Keratinocyte (primary cell): ENCODE results near the gene ATP9B. TPM values are rescaled to one million over a fixed set of nuclear protein-coding genes. Genes with fewer than 3 reads are reported as not detected.

ENCODE experiments used
- DNase-seq: peaks from one replicate; pipeline ENCODE4 v3.0.0-alpha.2; 2011; ENCODE audit warnings: low read depth, missing footprints, low spot score
- FAIRE-seq: peaks from 2 replicates; lab custom pipeline; 2011; peaks lifted over from hg19 to GRCh38; lab: Jason Lieb, UNC
- H2AFZ ChIP-seq: 2 replicates; pipeline ENCODE4 v1.6.0; 2012; ENCODE audit warnings: low read length, control low read depth, inconsistent platforms; ENCODE audit not compliant: control insufficient read depth
- H3K27ac ChIP-seq: 2 replicates; pipeline ENCODE4 v1.5.1; 2011; ENCODE audit warnings: low read length; ENCODE audit not compliant: control insufficient read depth, insufficient read depth
- H3K27me3 ChIP-seq: 3 replicates; pipeline ENCODE4 v1.6.0; 2011; ENCODE audit warnings: low read length; ENCODE audit not compliant: control insufficient read depth, insufficient read depth; ENCODE audit errors: extremely low read depth
- H3K36me3 ChIP-seq, 2 experiments: 2 replicates in 1 of 2; 3 replicates in 1 of 2; pipeline ENCODE4 v1.5.1; 2011; ENCODE audit warnings: low read length in 2 of 2, mild to moderate bottlenecking in 1 of 2; ENCODE audit not compliant: control insufficient read depth in 2 of 2, insufficient read depth in 2 of 2; ENCODE audit errors: extremely low read depth in 1 of 2
- H3K4me1 ChIP-seq: 3 replicates; pipeline ENCODE4 v1.5.1; 2011; ENCODE audit warnings: low read length; ENCODE audit not compliant: control insufficient read depth, insufficient read depth; ENCODE audit errors: extremely low read depth
- H3K4me2 ChIP-seq: 3 replicates; pipeline ENCODE4 v1.6.0; 2011; ENCODE audit warnings: low read depth, low read length; ENCODE audit not compliant: control insufficient read depth, insufficient read depth; ENCODE audit errors: extremely low read depth
- H3K4me3 ChIP-seq, 3 experiments: fragments of 200-600 bp in 1 of 3; sonication (generic) in 1 of 3; 2 replicates in 2 of 3; 3 replicates in 1 of 3; pipeline ENCODE4 v1.5.1; 2011 to 2016; ENCODE audit warnings: low read length in 3 of 3, mild to moderate bottlenecking in 3 of 3, control low read depth in 2 of 3, inconsistent platforms in 1 of 3, low read depth in 1 of 3, mixed read lengths in 1 of 3, mixed run types in 1 of 3, moderate library complexity in 1 of 3; ENCODE audit not compliant: control insufficient read depth in 2 of 3, insufficient read depth in 2 of 3; ENCODE audit errors: extremely low read depth in 1 of 3
- H3K79me2 ChIP-seq: 2 replicates; pipeline ENCODE4 v1.6.0; 2012; ENCODE audit warnings: low read length; ENCODE audit not compliant: control insufficient read depth, insufficient read depth
- H3K9ac ChIP-seq: 3 replicates; pipeline ENCODE4 v1.6.0; 2011; ENCODE audit warnings: low read length; ENCODE audit not compliant: control insufficient read depth, insufficient read depth; ENCODE audit errors: extremely low read depth
- H3K9me1 ChIP-seq: 3 replicates; pipeline ENCODE4 v1.6.0; 2011; ENCODE audit warnings: low read length; ENCODE audit not compliant: control insufficient read depth, insufficient read depth; ENCODE audit errors: extremely low read depth
- H3K9me3 ChIP-seq: 2 replicates; pipeline ENCODE4 v1.5.1; 2012; ENCODE audit warnings: low read depth, low read length; ENCODE audit not compliant: control insufficient read depth
- H4K20me1 ChIP-seq: 3 replicates; pipeline ENCODE4 v1.6.0; 2011; ENCODE audit warnings: low read length; ENCODE audit not compliant: control insufficient read depth, insufficient read depth; ENCODE audit errors: extremely low read depth
- EZH2 ChIP-seq: IDR thresholded peaks from one replicate; pipeline ENCODE4 v1.6.1; 2012; ENCODE audit warnings: inconsistent platforms, mild to moderate bottlenecking, low read length, moderate library complexity
- dilution Hi-C: fragments of 300-500 bp; cut with MboI; formaldehyde crosslinking; loops from one replicate; pipeline ENCODE4 v1.7.0; 2020; ENCODE audit warnings: low sequenced_read_pairs; ENCODE audit not compliant: extremely low pct_ligation_motif_present
- polyA plus RNA-seq, 5 experiments: library from polyadenylated mRNA; depleted of rRNA in 3 of 5; stranded (reverse) in 3 of 5; stranded (forward) in 1 of 5; unstranded in 1 of 5; fragments of >200 nt; gene quantifications; 1 replicate in 1 of 5; 2 replicates in 3 of 5; 3 replicates in 1 of 5; pipeline versions ENCODE4 v1.2.1 to v1.2.3, GENCODE V29; 2011 to 2012; ENCODE audit warnings: missing spikeins in 2 of 5, low read depth in 1 of 5, low replicate concordance in 1 of 5
- TF ChIP-seq, protein P1 (sequence below), 3 experiments: IDR thresholded peaks in 1 of 3; conservative IDR thresholded peaks in 1 of 3; optimal IDR thresholded peaks in 1 of 3; 2 replicates in 2 of 3; 3 replicates in 1 of 3; pipeline versions ENCODE3 to v1.5.1; 2011; ENCODE audit warnings: low read length in 3 of 3, mild to moderate bottlenecking in 3 of 3, moderate library complexity in 2 of 3, control low read depth in 1 of 3, inconsistent platforms in 1 of 3; ENCODE audit not compliant: insufficient read depth in 2 of 3; ENCODE audit errors: extremely low read depth in 1 of 3

Gene ATP9B
- polyA plus RNA-seq, 1 donor (not counting 4 experiments of a cell fraction or from before 2014, with no cell fraction given) = 16.1 TPM

DNA sequence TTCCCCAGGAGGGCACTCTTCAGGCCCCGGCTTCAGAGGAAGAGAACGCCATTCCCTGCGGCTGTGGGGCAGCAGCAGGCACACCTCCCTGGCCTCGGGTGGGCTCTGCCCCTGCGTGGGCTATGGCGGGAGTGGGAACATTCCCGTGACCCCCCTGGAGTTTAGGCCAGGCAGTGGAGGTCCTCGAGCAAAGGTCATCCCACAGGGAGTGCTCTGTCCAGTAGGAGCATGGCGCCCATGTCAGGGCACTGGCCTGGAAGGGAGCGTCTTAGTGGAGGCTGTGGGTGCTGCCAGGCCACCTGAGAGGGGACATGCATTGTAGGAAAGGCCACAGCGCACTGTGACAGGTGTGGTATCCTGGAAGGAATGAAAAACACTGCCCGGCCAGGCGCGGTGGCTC, 317.4 kb downstream of the ATP9B start:
- no peaks in the 10 kb centered on the region for H3K9me3 ChIP-seq
- no peak overlapping the region for H3K9ac ChIP-seq
- DNase-seq (no peak), FAIRE-seq (no peak)
- H3K4me1 ChIP-seq = no peaks in the 10 kb centered on the region
- no peak overlapping the region for H3K4me3 ChIP-seq
- H3K36me3 ChIP-seq = no peaks in the 10 kb centered on the region
- no peak overlapping the region for H3K4me2 ChIP-seq
- peaks cover 35% of the 10 kb centered on the region for H3K27me3 ChIP-seq
- no peak overlapping the region for H2AFZ ChIP-seq
- no peak overlapping the region for H3K27ac ChIP-seq
- peaks cover 2% of the 10 kb centered on the region for H3K9me1 ChIP-seq
- H3K79me2 ChIP-seq = no peaks in the 10 kb centered on the region
- dilution Hi-C loops = no loop called here
- TF ChIP-seq, protein P1, sequence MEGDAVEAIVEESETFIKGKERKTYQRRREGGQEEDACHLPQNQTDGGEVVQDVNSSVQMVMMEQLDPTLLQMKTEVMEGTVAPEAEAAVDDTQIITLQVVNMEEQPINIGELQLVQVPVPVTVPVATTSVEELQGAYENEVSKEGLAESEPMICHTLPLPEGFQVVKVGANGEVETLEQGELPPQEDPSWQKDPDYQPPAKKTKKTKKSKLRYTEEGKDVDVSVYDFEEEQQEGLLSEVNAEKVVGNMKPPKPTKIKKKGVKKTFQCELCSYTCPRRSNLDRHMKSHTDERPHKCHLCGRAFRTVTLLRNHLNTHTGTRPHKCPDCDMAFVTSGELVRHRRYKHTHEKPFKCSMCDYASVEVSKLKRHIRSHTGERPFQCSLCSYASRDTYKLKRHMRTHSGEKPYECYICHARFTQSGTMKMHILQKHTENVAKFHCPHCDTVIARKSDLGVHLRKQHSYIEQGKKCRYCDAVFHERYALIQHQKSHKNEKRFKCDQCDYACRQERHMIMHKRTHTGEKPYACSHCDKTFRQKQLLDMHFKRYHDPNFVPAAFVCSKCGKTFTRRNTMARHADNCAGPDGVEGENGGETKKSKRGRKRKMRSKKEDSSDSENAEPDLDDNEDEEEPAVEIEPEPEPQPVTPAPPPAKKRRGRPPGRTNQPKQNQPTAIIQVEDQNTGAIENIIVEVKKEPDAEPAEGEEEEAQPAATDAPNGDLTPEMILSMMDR (optimal IDR thresholded peaks at IDR 0.05 in 1 of 3, IDR thresholded peaks at IDR 0.05 in 1 of 3, conservative IDR thresholded peaks at IDR 0.05 in 1 of 3; ENCODE audit: extremely low read depth in 1 of 3, insufficient read depth in 2 of 3, low read length in 3 of 3) = no peak
- TF ChIP-seq EZH2 = no peak
- no peaks in the 10 kb centered on the region for H4K20me1 ChIP-seq

DNA sequence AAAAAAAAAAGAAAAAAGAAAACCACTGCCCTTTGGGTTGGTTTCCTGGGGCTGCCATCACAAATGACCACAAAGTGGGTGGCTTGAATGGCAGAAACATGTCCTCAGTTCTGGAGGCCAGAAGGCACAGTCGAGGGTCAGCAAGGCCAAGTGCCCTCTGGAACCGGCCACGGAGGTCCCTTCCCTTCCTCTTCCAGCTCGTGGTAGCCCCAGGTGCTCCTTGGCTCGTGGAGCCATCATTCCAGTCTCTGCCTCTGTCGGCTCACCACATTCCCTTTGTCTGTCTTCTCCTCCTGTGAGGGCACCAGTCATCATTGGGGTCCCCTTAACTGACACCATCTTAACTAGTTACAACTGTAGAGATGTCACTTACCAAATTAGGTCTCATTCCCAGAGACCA, 318.0 kb downstream of the ATP9B start:
- peaks cover 33% of the 10 kb centered on the region for H3K27me3 ChIP-seq
- FAIRE-seq (no peak), DNase-seq (no peak)
- no peaks in the 10 kb centered on the region for H3K9me3 ChIP-seq
- H3K9me1 ChIP-seq = peaks cover 2% of the 10 kb centered on the region
- no peaks in the 10 kb centered on the region for H3K36me3 ChIP-seq
- TF ChIP-seq, protein P1 (optimal IDR thresholded peaks at IDR 0.05 in 1 of 3, IDR thresholded peaks at IDR 0.05 in 1 of 3, conservative IDR thresholded peaks at IDR 0.05 in 1 of 3; ENCODE audit: extremely low read depth in 1 of 3, insufficient read depth in 2 of 3, low read length in 3 of 3) = no peak
- no peak for TF ChIP-seq EZH2
- H4K20me1 ChIP-seq = no peaks in the 10 kb centered on the region
- H3K4me2 ChIP-seq = no peak overlapping the region
- H3K9ac ChIP-seq = no peak overlapping the region
- no peaks in the 10 kb centered on the region for H3K79me2 ChIP-seq
- no peak overlapping the region for H2AFZ ChIP-seq
- H3K27ac ChIP-seq = no peak overlapping the region
- no peaks in the 10 kb centered on the region for H3K4me1 ChIP-seq
- dilution Hi-C loops = no loop called here
- no peak overlapping the region for H3K4me3 ChIP-seq
